ENCODE measurements around the gene SGIP1. TPM values are rescaled to one million over a fixed set of nuclear protein-coding genes. Genes with fewer than 3 reads are reported as not detected.
"Not testable (repeated sequence)": the region's sequence is repeated elsewhere in the genome, so short reads cannot be mapped to it uniquely, and the experiment has no call there.

SGIP1 gene
- total RNA-seq, 1 donor from 2014 or later, result 31.8 TPM

- Mint-ChIP-seq H3K4me1 (ENCODE audit: low read depth) (no peaks in the 10 kb centered on the region), H3K4me3 (ENCODE audit: unreplicated experiment) (no peak overlapping the region)
- no peak for DNase-seq (ENCODE audit: low spot score)
These were observed 258.0 kb downstream of the SGIP1 start for GRCh38 chr1:66791621-66792610.

GRCh38 chr1:66795839-66796238 lies 261.9 kb downstream of the SGIP1 start:
- H3K27ac Mint-ChIP-seq (ENCODE audit: unreplicated experiment); H3K27me3 Mint-ChIP-seq (ENCODE audit: low read depth); H3K4me1 Mint-ChIP-seq (ENCODE audit: low read depth); H3K4me3 Mint-ChIP-seq (ENCODE audit: unreplicated experiment); DNase-seq (ENCODE audit: low spot score); H3K9me3 Mint-ChIP-seq (ENCODE audit: low read depth); H3K36me3 Mint-ChIP-seq (ENCODE audit: low read depth): not testable (repeated sequence)

More at GRCh38 chr1:66791621-66792610, 258.0 kb downstream of the SGIP1 start:
- no peaks in the 10 kb centered on the region for H3K9me3 Mint-ChIP-seq (ENCODE audit: low read depth)
- no peak overlapping the region for H3K27ac Mint-ChIP-seq (ENCODE audit: unreplicated experiment)
- H3K27me3 Mint-ChIP-seq (ENCODE audit: low read depth), result no peaks in the 10 kb centered on the region
- no peaks in the 10 kb centered on the region for H3K36me3 Mint-ChIP-seq (ENCODE audit: low read depth)
- TF ChIP-seq CTCF (IDR thresholded peaks at IDR 0.05), result no peak

Small RNA genes within 50 kb of the gene (microRNA-seq; reads per million reads assigned to microRNA genes)
- 19.4 reads per million, percentile 36 among the genes with 10 or more reads in this experiment for gene MIR3117 (ENCODE audit: borderline number of aligned reads)

Other genes starting within 250 kb of the SGIP1 start
- not detected in 3 replicates for gene DYNLT5, start 218.3 kb downstream of the SGIP1 start, total RNA-seq